GM12872 (cell line): Measurements from ENCODE around the gene MAGEB4.

ENCODE experiments used
- TF ChIP-seq, protein P1 (sequence below): IDR thresholded peaks from 3 replicates; pipeline ENCODE4 v1.5.1; 2011; ENCODE audit warnings: low read depth, mild to moderate bottlenecking, low read length, moderate library complexity; ENCODE audit not compliant: insufficient read depth

Gene MAGEB4

DNA sequence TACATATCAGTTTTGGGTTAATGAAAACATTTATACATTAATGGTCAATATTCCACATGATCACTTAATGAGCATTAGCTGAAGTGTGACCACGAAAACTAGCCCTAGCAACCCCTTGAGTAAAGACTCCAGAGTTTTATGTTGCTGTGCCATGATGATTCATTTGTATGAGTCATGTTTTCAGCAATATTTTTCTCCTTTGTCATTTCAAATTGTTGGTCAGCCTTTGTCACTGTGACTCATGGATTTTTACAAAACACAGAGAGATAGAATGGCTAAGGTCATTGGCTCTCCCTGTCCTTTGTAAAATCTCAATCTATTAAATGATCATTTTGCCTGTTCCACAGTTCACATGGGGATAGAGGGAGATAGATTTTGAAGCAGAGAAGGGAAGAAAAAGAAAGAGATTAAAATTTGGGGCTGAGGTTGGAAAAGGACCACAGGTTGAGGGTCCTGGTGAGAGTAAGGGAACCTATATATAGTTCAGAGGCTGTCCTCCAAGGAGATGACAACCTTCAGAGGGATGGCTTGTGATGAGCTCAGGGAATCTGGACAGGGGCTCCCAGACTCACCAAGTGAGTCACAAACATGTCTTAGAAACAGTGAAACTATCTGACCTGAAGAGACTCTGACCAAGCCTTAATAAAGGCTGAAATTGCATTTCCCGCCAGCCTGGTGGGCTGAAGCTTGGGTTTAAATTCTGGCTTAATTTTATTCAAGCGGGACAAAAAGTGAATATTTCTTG is 41.8 kb downstream of the MAGEB4 start:
- TF ChIP-seq, protein P1, sequence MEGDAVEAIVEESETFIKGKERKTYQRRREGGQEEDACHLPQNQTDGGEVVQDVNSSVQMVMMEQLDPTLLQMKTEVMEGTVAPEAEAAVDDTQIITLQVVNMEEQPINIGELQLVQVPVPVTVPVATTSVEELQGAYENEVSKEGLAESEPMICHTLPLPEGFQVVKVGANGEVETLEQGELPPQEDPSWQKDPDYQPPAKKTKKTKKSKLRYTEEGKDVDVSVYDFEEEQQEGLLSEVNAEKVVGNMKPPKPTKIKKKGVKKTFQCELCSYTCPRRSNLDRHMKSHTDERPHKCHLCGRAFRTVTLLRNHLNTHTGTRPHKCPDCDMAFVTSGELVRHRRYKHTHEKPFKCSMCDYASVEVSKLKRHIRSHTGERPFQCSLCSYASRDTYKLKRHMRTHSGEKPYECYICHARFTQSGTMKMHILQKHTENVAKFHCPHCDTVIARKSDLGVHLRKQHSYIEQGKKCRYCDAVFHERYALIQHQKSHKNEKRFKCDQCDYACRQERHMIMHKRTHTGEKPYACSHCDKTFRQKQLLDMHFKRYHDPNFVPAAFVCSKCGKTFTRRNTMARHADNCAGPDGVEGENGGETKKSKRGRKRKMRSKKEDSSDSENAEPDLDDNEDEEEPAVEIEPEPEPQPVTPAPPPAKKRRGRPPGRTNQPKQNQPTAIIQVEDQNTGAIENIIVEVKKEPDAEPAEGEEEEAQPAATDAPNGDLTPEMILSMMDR, result no peak
